CD4-positive, alpha-beta T cell treated with Interleukin-6 for 4 hours (primary cell): ENCODE results near the gene CARTPT.

Experiments used
- DNase-seq: peaks from one replicate; pipeline ENCODE4 v3.0.0-alpha.2; 2020; ENCODE audit warnings: mixed read lengths

The CARTPT gene

GRCh38 chr5:71738662-71739361, 19.7 kb downstream of the CARTPT start:
- no peak for DNase-seq

- DNase-seq: no peak
Measured at GRCh38 chr5:71740015-71740753, 21.1 kb downstream of the CARTPT start.

DNA sequence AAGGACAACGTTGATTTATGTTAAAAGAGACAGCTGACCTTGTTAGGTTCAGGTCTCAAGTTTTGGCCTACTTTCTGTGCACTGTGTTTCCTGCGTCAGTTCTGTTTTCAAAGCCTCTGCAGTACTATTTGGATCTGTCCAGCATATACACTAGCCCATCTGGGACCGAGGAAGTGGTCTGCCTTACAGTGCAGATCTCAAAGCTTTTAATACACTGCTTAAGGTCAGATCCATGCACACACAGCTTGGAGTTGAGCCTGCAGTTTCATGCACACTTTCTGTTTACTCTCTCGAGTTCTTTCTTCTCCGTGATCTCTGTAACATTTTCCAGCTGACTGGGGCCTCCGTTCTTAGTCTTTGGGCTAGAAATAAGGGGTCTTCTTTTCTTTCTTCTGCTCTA, 24.1 kb downstream of the CARTPT start:
- no peak for DNase-seq

DNA sequence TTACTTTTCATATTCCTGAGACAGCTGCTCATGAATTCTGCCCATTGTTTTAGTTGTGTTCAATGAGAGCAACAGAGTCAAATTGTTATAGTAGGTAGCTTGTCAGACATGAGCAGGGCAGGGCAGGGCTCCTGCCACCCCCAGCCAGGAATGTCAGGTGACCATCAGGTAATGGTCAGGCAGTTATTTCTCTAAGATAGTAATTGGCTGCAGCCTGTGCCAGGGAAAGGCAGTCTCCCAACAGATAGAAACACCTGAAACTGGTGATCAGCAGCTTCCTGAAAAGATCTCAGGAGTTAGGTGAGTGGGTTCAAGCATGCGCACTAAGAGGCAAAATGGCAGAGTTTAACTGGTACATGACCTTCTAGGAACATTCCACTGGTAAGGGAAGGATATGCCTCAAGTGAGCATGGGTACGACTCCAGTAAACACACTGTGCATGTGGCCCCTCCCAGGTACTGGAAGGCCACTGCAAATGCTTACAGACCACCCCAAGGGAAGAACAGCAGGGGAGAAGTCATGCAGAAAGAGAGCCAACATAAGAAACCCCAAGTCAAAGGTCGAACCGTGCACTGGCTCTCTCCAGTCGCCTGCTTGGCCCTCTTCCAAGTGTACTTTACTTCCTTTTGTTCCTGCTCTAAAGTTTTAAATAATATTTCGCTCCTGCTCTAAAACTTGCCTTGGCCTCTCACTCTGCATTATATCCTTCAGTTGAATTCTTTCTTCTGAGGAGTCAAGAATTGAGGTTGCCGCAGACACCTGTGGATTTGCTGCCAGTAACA, 25.1 kb downstream of the CARTPT start:
- no peak for DNase-seq

DNA sequence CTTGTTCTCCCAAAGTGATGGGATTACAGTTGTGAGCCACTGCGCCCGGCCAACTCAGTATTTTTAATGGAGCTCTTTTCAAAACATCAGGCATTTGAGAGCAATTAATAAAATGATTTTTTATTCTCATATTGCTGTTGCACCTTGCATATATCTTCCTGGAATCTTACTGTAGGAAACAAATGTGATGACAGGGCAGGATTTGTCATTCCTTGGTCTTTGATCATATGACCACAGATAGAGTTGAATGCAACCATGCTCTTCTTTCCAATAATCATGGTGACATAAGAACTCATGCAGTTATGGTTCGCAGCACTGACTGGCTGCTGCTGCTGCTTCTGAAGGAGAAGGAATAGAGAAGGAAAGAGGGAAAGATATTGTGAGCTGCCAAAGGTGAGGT, 28.1 kb downstream of the CARTPT start:
- DNase-seq: no peak

DNA sequence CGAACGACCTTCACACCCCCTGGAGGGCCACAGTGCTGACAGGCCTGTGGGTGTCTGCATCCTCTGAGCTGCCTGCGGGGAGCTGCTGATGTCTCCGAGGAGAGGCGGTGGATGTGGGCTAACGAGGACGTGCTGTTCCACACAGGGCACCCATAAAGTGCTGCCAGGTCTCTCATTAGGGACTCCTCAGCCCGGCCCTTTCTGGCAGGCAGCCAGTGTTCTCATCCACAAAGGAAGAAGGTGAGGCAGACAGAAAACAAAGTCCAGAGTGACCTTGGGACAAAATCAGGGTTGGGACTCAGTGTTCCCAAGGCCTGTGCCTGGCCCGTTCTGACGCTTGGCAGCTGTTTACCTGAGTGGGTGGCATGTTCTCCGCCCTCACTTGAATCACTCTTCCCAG, 29.3 kb downstream of the CARTPT start:
- no peak for DNase-seq

DNA sequence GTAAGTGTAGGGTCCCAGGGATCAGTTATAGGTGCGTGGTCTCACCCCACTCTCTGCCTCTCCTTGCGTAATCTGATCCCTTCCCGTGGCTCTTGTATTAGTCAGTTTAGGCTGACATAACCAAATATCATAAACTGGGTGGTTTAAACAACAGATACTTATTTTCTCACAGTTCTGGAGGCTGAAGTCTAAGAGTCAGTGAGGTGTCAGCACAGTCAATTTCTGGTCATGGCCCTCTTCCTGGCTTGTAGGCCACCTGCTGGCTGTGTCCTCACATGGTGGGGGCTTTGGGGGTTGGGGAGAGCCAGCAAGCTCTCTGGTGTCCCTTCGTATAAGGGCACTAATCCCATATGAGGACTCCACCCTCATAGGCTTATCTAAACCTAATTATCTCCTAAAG, 32.3 kb downstream of the CARTPT start:
- DNase-seq: no peak

- no peak for DNase-seq
Measured at GRCh38 chr5:71752441-71753190, 33.5 kb downstream of the CARTPT start.

DNA sequence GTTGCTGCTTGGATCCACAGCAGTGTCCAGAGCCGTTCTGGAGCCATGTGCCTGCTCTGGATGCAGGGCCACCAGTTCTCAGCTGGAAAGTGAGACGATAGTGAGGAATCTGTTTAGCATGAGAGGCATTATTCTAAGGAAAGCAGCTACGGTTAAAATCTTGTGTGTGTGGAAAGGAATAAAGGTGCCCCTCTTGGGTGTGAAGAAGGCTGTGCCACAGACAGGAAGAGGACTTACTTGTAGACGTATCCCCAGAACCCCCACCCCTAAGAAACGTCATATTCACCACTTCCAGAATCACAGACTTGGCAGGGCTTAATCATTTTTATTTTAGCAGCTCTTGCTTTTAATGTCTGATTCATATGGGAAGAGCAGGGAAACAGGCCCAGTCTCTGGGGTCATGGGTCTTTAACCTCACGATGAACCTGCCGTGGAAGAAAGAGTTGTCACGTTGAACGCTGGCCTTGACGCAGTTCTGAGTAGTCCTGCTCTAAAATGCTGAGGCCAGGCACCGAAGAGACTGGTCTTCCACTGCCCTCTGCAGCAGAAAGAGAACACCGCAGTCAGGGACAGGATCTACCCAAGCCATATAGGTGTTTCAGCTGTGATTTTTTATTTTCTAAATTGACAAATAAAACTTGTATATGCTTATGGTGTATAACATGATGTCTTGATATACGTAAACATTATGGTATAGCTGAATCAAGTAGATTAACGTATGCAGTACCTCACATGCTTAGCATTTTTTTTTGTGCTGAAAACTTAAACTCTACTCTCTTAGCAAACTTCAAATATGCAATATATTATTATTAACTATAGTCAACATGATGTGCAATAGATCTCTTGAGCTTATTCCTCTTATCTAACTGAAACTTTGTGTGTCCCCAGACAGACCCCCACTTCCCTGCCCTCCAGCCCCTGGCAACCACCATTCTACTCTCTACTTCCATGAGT, 38.8 kb downstream of the CARTPT start:
- DNase-seq: peak; percentile 30

DNA sequence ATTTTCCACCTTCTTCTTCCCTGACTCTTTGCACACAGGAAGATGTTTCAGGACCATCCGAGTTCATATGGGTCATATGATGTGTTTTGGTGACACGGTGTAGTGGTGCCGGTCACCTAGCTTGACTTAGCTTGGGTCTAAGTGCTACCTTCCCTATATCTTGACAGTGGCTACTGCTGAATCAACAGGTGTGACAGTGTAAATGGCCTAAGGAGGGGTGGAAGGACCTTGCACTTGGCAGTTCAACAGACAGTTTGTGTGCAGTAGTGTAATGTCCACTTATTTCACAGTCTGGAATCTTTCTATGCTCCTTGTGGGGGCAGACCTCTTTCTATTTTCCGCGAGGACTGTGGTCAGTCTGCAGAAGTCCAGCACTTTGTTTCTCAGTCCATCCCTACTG, 43.8 kb downstream of the CARTPT start:
- no peak for DNase-seq

GRCh38 chr5:71767661-71768060, 48.6 kb downstream of the CARTPT start:
- no peak for DNase-seq

DNA sequence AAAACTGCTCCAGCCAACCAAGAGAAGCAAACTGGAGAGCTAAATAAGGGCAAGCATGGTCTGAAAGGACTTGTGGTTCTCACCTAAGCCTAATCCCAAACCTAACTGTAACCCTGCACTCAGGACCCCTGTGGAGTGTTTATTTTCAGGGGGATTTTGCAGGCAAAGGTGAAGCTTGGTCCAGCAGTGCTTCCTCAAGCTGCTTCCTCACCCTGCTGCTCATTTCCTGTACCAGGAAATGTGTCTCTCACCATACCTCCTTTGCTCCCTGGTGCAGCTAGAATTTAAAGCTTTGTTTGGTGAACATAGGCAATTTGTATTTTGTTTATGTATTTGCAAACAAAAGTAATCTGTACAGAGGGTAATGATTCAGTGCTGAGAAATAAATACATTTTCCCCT, 50.2 kb downstream of the CARTPT start:
- DNase-seq: no peak

DNA sequence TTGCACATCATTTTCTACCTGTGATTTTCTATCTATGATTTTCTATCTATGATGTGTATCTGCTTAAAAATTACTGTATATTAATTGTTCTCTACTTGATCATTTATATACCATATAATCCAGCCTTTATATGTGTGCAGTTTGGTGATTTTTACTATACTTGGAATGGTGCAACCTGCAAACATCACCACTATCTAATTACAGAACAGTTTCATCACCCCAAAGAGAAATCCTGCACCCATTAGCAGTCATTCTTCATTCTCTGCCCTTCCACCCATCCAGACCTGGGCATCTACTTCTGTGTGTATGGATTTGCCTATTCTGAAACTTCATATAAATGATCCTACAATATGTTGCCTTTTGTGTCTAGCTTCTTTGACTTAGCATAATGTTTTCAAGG, 51.3 kb downstream of the CARTPT start:
- DNase-seq: no peak
